NCI-H748 (cell line): ENCODE results near the gene ARSG.
"Not testable (repeated sequence)": the region's sequence is repeated elsewhere in the genome, so short reads cannot be mapped to it uniquely, and the experiment has no call there.

Experiments
- DNase-seq: peaks from one replicate; lab custom pipeline; 2025; ENCODE audit not compliant: unreplicated experiment; lab: John Stamatoyannopoulos, UW

The ARSG gene

DNA sequence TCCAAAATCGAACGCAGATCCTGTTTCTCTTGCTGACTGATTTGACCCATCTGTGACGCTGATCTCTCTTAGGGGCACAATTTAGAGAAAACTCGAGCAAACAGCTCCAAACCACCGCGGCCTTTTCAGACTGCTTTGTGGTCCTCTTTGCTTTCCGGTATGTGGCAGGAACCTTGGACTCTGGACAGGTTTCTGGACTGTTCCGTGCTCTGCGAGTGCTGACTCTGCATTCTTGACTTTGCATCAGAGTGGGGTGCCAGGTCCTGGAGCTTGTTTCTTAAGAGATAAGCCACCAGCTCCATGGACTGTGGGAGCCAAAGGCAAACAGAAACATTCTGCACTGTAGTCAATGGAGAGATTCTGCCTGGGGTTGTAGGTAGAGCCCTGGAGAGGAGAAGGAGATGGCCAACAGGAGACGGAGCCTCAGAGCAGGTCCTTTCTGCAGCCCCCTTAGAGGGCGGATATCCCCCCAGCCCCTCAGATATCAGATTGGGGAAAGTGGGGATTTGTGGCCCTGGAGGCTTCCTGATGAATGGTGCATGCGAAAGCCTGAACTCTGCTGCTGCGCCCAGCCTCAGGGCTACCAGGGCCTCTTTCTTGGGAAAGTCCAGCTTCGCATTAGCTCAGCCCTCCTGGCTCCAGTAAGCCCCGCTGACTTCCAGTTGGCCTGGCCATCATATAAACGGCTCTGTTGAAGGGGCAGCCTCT lies 100.4 kb downstream of the ARSG start:
- DNase-seq, result no peak

DNA sequence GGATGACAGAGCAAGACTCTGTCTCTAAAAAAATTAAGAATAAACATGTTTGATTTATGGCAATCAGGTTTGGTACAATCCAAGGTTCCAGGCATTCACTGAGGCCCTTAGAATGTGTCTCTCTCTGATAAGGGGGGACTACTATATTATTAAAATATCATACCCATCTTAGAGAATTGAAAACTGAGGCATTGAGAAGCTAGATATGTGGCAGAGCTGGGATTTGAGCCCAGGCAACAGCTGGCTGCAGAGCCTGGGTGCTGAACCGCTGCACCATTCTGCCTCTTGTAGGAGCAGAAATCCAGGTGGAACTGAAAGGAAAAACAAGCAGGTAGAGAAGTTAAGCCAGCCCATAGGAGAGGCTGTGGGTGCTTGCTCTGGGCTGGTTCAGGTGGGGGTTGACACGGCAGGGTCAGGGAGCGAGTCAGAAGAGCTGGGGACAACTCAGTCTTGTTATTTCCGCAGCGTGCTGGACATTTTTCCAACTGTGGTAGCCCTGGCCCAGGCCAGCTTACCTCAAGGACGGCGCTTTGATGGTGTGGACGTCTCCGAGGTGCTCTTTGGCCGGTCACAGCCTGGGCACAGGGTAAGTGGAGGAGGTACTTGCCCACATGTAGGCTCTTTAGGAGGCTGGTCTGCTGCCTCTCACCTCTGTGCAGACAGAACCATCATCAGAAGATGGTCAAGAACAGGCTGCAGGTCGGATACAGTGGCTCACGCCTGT lies 103.5 kb downstream of the ARSG start:
- no peak for DNase-seq

GRCh38 chr17:68396226-68397107 lies 105.2 kb downstream of the ARSG start:
- DNase-seq, result no peak

DNA sequence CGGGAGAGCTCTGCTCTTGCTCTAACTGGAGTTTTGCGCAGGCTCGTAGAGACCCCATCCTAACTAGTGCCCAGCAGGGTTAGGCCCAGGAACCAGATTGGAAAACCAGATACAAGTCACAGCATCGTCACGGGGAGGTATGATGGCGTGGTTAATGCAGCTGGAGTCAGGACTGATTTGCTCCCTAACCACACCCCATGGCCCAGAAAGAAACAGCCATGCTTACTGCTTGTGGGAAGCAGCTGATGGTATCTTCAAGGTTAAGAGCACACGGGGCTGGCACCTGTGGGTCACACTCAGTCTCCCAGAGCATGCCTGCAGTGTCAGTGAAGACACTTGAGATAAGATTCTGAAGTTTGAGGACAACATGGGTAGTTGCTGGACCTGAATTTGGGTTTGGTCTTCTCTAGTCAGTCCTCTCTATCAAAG lies 105.8 kb downstream of the ARSG start:
- no peak for DNase-seq

GRCh38 chr17:68398691-68399637 lies 107.7 kb downstream of the ARSG start:
- peak; percentile 84 for DNase-seq

GRCh38 chr17:68399638-68400403 lies 108.5 kb downstream of the ARSG start:
- DNase-seq, result no peak

DNA sequence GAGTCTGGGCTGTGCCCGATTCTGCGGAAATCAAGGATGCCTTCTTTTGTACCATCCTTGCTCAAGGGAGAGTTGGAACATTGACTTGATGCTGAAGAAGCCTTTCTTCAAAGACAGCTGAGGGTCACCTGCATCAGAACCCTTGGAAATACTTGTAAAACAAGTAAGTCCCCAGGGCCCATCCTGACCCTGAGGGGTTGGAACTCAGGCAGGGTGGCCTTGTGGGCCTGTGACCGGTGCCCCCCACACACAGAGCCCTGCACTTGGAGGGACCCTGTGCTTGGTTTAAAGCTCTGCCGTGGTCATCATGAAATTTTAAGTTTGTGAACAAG lies 109.1 kb downstream of the ARSG start:
- no peak for DNase-seq

DNA sequence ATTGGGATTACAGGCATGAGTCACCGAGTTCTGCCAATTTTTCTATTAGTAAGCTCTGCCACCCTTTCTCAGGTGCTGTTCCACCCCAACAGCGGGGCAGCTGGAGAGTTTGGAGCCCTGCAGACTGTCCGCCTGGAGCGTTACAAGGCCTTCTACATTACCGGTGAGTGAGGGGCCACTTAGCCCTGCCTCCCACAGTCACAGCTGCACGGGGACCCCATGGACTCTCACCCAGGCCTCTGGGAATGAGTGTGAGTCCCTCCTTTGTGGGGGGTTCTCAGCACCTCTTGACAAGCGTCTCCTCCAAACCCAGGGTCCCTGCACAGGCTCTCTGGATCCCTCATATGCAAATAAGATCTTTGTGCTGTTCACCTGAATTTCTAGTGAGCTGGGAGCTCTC lies 110.0 kb downstream of the ARSG start:
- no peak for DNase-seq

- no peak for DNase-seq
Measured at GRCh38 chr17:68403122-68403521, 111.8 kb downstream of the ARSG start.

- not testable (repeated sequence) for DNase-seq
Measured at GRCh38 chr17:68403837-68404236, 112.5 kb downstream of the ARSG start.

GRCh38 chr17:68407656-68408055 lies 116.4 kb downstream of the ARSG start:
- DNase-seq, result not testable (repeated sequence)

- peak; percentile 54 for DNase-seq
Measured at GRCh38 chr17:68413597-68414560, 122.6 kb downstream of the ARSG start.

GRCh38 chr17:68414901-68415300 lies 123.6 kb downstream of the ARSG start:
- DNase-seq, result not testable (repeated sequence)

GRCh38 chr17:68417317-68417716 lies 126.0 kb downstream of the ARSG start:
- no peak for DNase-seq

GRCh38 chr17:68418876-68419275 lies 127.6 kb downstream of the ARSG start:
- DNase-seq, result no peak

DNA sequence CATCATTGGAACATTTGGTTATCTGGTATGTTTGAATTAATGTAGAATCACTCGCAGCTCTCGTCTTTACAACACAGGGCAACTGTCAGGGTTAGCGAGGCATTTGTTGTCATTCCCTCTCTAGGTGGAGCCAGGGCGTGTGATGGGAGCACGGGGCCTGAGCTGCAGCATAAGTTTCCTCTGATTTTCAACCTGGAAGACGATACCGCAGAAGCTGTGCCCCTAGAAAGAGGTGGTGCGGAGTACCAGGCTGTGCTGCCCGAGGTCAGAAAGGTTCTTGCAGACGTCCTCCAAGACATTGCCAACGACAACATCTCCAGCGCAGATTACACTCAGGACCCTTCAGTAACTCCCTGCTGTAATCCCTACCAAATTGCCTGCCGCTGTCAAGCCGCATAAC lies 128.8 kb downstream of the ARSG start:
- no peak for DNase-seq

GRCh38 chr17:68421486-68421885 lies 130.2 kb downstream of the ARSG start:
- no peak for DNase-seq

GRCh38 chr17:68422821-68423220 lies 131.5 kb downstream of the ARSG start:
- DNase-seq, result no peak

- no peak for DNase-seq
Measured at GRCh38 chr17:68423251-68423650, 132.0 kb downstream of the ARSG start.
